Adrenal gland (tissue), 12 donors: Measurements from ENCODE around the gene UNC79. TPM values are rescaled to one million over a fixed set of nuclear protein-coding genes. Genes with fewer than 3 reads are reported as not detected.

Source experiments
- DNase-seq, 7 donors: peaks; one replicate each; pipeline ENCODE4 v3.0.0-alpha.2; 2019 to 2020
- H3K27ac ChIP-seq, 5 donors: fragments of 200-600 bp; sonication (generic) in 4 of 5; 1 replicate in 3 of 5; 2 replicates in 2 of 5; pipeline versions ENCODE4 v1.5.1 to v1.8.0; 2016 to 2020; ENCODE audit warnings: mild to moderate bottlenecking in 1 of 5
- H3K27me3 ChIP-seq: fragments of 200-600 bp; 2 replicates; pipeline ENCODE4 v1.8.0; 2021
- H3K36me3 ChIP-seq, 2 donors: fragments of 200-600 bp; replicated peaks in 1 of 2; 1 replicate in 1 of 2; 2 replicates in 1 of 2; pipeline versions ENCODE4 v1.5.1 to v1.8.0; 2018 to 2022
- H3K4me1 ChIP-seq, 2 donors: fragments of 200-600 bp; replicated peaks in 1 of 2; 1 replicate in 1 of 2; 2 replicates in 1 of 2; pipeline versions ENCODE4 v1.5.1 to v1.8.0; 2018 to 2021
- H3K4me3 ChIP-seq, 4 donors: fragments of 200-600 bp; sonication (generic) in 3 of 4; one replicate each; pipeline ENCODE4 v1.5.1; 2016 to 2018
- H3K9me3 ChIP-seq, 3 donors: fragments of 200-600 bp; sonication (generic) in 1 of 3; replicated peaks in 1 of 3; 1 replicate in 2 of 3; 2 replicates in 1 of 3; pipeline versions ENCODE4 v1.5.1 to v1.8.0; 2016 to 2021
- CTCF ChIP-seq, 6 experiments: fragments of 450-650 bp in 4 of 6; fragments of 200-600 bp in 2 of 6; sonication (generic) in 1 of 6; IDR thresholded peaks; 1 replicate in 5 of 6; 2 replicates in 1 of 6; pipeline versions ENCODE4 v1.5.1 to v1.8.0; 2016 to 2021; ENCODE audit warnings: antibody characterized with exemption in 6 of 6, mild to moderate bottlenecking in 2 of 6, moderate library complexity in 1 of 6
- POLR2A ChIP-seq, 2 donors: fragments of 450-650 bp; IDR thresholded peaks; one replicate each; pipeline ENCODE4 v1.6.1; 2017; ENCODE audit warnings: antibody characterized with exemption in 2 of 2, mild to moderate bottlenecking in 2 of 2, moderate library complexity in 1 of 2
- WGBS, 4 donors: extraction: QIAGEN DNeasy Blood & Tissue Kit in 2 of 4; methylation state at CpG; one replicate each; pipeline versions ENCODE4 v1.1.5 to v1.1.7; 2013 to 2017; 5-methylcytosine and 5-hydroxymethylcytosine counted together
- intact Hi-C, 2 donors: fragments of 100-400 bp; cut with DNase I; formaldehyde crosslinking; loops; one replicate each; pipeline versions ENCODE4 v1.14.1 to v1.15.0; 2022 to 2023
- polyA plus RNA-seq, 3 donors: library from polyadenylated mRNA; stranded (reverse); fragments of 200-250 nt in 2 of 3; fragments of 350-450 nt in 1 of 3; fragmentation: Illumina TruSeq in 1 of 3; extraction: RNeasy Lipid Tissue Mini Kit (QIAGEN cat#74804) in 1 of 3; gene quantifications; one replicate each; pipeline ENCODE4 v1.2.3, GENCODE V29; 2013 to 2014
- total RNA-seq, 9 donors: library from RNA; depleted of rRNA in 4 of 9; stranded (reverse); fragments of >200 nt in 4 of 9; fragments of 120-200 nt in 1 of 9; fragmentation: NEBNext Ultra II Directional in 1 of 9; extraction: Animal tissue kit (Norgen Biotek cat#: 25700) in 1 of 9; gene quantifications; one replicate each; pipeline versions ENCODE4 v1.1.0 to v1.2.4, GENCODE V29; 2013 to 2023
- donor health status: healthy with polysubstance abuse.
- donor health status: Bipolar disorder and iron deficiency.
- donor health status: DM: yes; HTN: yes; CAD: no.
- donor health status: DM: no; HTN: no; CAD: no.
- donor health status: DM: no; HTN: no; CAD: no.
- donor health status: DM: yes; HTN: yes; CAD: no.

Gene UNC79
- total and polyA plus RNA-seq, 12 donors: 0.09 to 4.3 (median 1.1) TPM

GRCh38 chr14:93638790-93639189 lies 208.1 kb downstream of the UNC79 start:
- WGBS, 4 donors: 63 to 78% (median 77%) methylated on average over 5 of the region's 5 CpGs
- no peaks in the 10 kb centered on the region for H3K36me3 ChIP-seq

GRCh38 chr14:93643127-93643526 lies 212.4 kb downstream of the UNC79 start:
- Histone ChIP-seq H3K9me3 (no peaks in the 10 kb centered on the region), H3K27me3 (no peaks in the 10 kb centered on the region), H3K4me1 (no peaks in the 10 kb centered on the region), H3K36me3 (no peaks in the 10 kb centered on the region), H3K27ac (no peak overlapping the region), H3K4me3 (no peak overlapping the region)
- 54 to 79% (median 64%) methylated on average over 3 of the region's 3 CpGs for WGBS, 4 donors
- TF ChIP-seq CTCF (IDR thresholded peaks at IDR 0.05) (no peak), POLR2A (IDR thresholded peaks at IDR 0.05) (no peak)
- no peak for DNase-seq
- intact Hi-C loops: no loop called here

More at GRCh38 chr14:93638790-93639189, 208.1 kb downstream of the UNC79 start:
- Histone ChIP-seq H3K4me1 (no peaks in the 10 kb centered on the region), H3K27me3 (no peaks in the 10 kb centered on the region), H3K27ac (no peak overlapping the region), H3K9me3 (no peaks in the 10 kb centered on the region), H3K4me3 (no peak overlapping the region)
- intact Hi-C loops: no loop called here
- no peak for DNase-seq
- TF ChIP-seq POLR2A (IDR thresholded peaks at IDR 0.05) (no peak), CTCF (IDR thresholded peaks at IDR 0.05) (no peak)

GRCh38 chr14:93643676-93644075 lies 212.9 kb downstream of the UNC79 start:
- Histone ChIP-seq H3K27me3 (no peaks in the 10 kb centered on the region), H3K9me3 (no peaks in the 10 kb centered on the region), H3K4me1 (no peaks in the 10 kb centered on the region), H3K27ac (no peak overlapping the region), H3K36me3 (no peaks in the 10 kb centered on the region), H3K4me3 (no peak overlapping the region)
- DNase-seq: no peak
- TF ChIP-seq POLR2A (IDR thresholded peaks at IDR 0.05): no peak
- no peak for TF ChIP-seq CTCF (IDR thresholded peaks at IDR 0.05)
- intact Hi-C loops: no loop called here
- 81 to 87% (median 83%) methylated on average over 5 of the region's 5 CpGs for WGBS, 4 donors

- Histone ChIP-seq H3K36me3 (no peaks in the 10 kb centered on the region), H3K27ac (no peak overlapping the region), H3K9me3 (no peaks in the 10 kb centered on the region), H3K27me3 (no peaks in the 10 kb centered on the region), H3K4me3 (no peak overlapping the region), H3K4me1 (no peaks in the 10 kb centered on the region)
- TF ChIP-seq POLR2A (IDR thresholded peaks at IDR 0.05) (no peak), CTCF (IDR thresholded peaks at IDR 0.05) (no peak)
- WGBS, 4 donors: 70 to 73% (median 70%) methylated on average over 3 of the region's 3 CpGs
- no peak for DNase-seq
- intact Hi-C loops: no loop called here
These were observed 214.5 kb downstream of the UNC79 start for GRCh38 chr14:93645200-93645599.
